IMR-90 (cell line): ENCODE measurements around the gene ELFN2. TPM values are rescaled to one million over a fixed set of nuclear protein-coding genes. Genes with fewer than 3 reads are reported as not detected.

Experiments
- ATAC-seq: fragments of 200-7000 bp; cut with Tn5 transposase; 2 replicates; pipeline ENCODE4 v1.9.1; 2020; ENCODE audit warnings: low read depth, mild to moderate bottlenecking, moderate library complexity
- BruUV-seq: library from RNA; stranded (reverse); fragments of 400-500 nt; replicated peaks from 2 replicates; lab custom pipeline; 2021; lab: Mats Ljungman, UMichigan
- CTCF ChIA-PET: fragments of 300-600 bp; formaldehyde crosslinking; extraction: SDS; loops from one replicate; lab custom pipeline; 2021; ENCODE audit warnings: antibody characterized with exemption; lab: Yijun Ruan, JAX
- POLR2A ChIA-PET: fragments of 300-600 bp; sonication (Branson Sonifier 250); formaldehyde crosslinking; loops from one replicate; lab custom pipeline; 2022; ENCODE audit warnings: antibody characterized with exemption; ENCODE audit not compliant: unreplicated experiment; lab: Charles Lee
- DNase-seq: peaks from one replicate; pipeline ENCODE4 v3.0.0; 2013
- H2AFZ ChIP-seq: replicated peaks from 2 replicates; pipeline ENCODE3; 2013; ENCODE audit warnings: low read length, mild to moderate bottlenecking; ENCODE audit not compliant: poor library complexity
- H2AK5ac ChIP-seq: 2 replicates; pipeline ENCODE4 v1.6.1; 2013; ENCODE audit warnings: low read depth, low read length, inconsistent platforms
- H2AK9ac ChIP-seq: replicated peaks from 2 replicates; pipeline ENCODE3; 2013; ENCODE audit warnings: mild to moderate bottlenecking, low read depth, low read length, moderate library complexity; ENCODE audit not compliant: poor library complexity
- H2BK120ac ChIP-seq: 2 replicates; pipeline ENCODE4 v1.6.1; 2013; ENCODE audit warnings: low read depth, low read length, inconsistent platforms
- H2BK15ac ChIP-seq: 3 replicates; pipeline ENCODE4 v1.6.1; 2013; ENCODE audit warnings: low read depth, low read length, inconsistent platforms
- H2BK20ac ChIP-seq: 2 replicates; pipeline ENCODE4 v1.6.1; 2013; ENCODE audit warnings: low read depth, mild to moderate bottlenecking, inconsistent platforms, low read length, moderate library complexity
- H2BK5ac ChIP-seq: 2 replicates; pipeline ENCODE4 v1.6.1; 2013; ENCODE audit warnings: mild to moderate bottlenecking, low read depth, low read length, inconsistent platforms; ENCODE audit not compliant: poor library complexity, severe bottlenecking
- H3K14ac ChIP-seq: replicated peaks from 2 replicates; pipeline ENCODE4 v1.6.1; 2013; ENCODE audit warnings: low read depth, low read length, inconsistent platforms
- H3K18ac ChIP-seq: 2 replicates; pipeline ENCODE4 v1.6.1; 2013; ENCODE audit warnings: low read depth, low read length, control low read depth
- H3K23ac ChIP-seq: 2 replicates; pipeline ENCODE4 v1.6.1; 2013; ENCODE audit warnings: low read depth, low read length, inconsistent platforms
- H3K27ac ChIP-seq: 2 replicates; pipeline ENCODE4 v1.5.1; 2013; ENCODE audit warnings: mild to moderate bottlenecking, control low read depth, low read length; ENCODE audit not compliant: insufficient read depth
- H3K27me3 ChIP-seq: 2 replicates; pipeline ENCODE4 v1.6.1; 2013; ENCODE audit warnings: low read length; ENCODE audit not compliant: control insufficient read depth, insufficient read depth
- H3K36me3 ChIP-seq: 2 replicates; pipeline ENCODE4 v1.6.1; 2013; ENCODE audit warnings: low read length, mixed read lengths; ENCODE audit not compliant: control insufficient read depth, insufficient read depth
- H3K4ac ChIP-seq: 2 replicates; pipeline ENCODE4 v1.6.1; 2013; ENCODE audit warnings: low read depth, low read length, inconsistent platforms
- H3K4me1 ChIP-seq: 2 replicates; pipeline ENCODE4 v1.6.1; 2013; ENCODE audit warnings: low read length, mixed read lengths; ENCODE audit not compliant: control insufficient read depth, insufficient read depth
- H3K4me2 ChIP-seq: 2 replicates; pipeline ENCODE4 v1.6.1; 2013; ENCODE audit warnings: low read depth, mild to moderate bottlenecking, control low read depth, low read length, moderate library complexity
- H3K4me3 ChIP-seq: 2 replicates; pipeline ENCODE4 v1.5.1; 2013; ENCODE audit warnings: low read depth, mild to moderate bottlenecking, control low read depth, low read length, moderate library complexity; ENCODE audit not compliant: insufficient read depth
- H3K56ac ChIP-seq: 2 replicates; pipeline ENCODE4 v1.6.1; 2013; ENCODE audit warnings: low read length, inconsistent platforms; ENCODE audit not compliant: insufficient read depth; ENCODE audit errors: extremely low read depth
- H3K79me1 ChIP-seq, 2 experiments: 2 replicates each; pipeline ENCODE4 v1.6.1; 2013; ENCODE audit warnings: low read length in 2 of 2, inconsistent platforms in 1 of 2, low read depth in 1 of 2
- H3K9ac ChIP-seq: 2 replicates; pipeline ENCODE4 v1.6.1; 2013; ENCODE audit warnings: low read depth, low read length, control low read depth
- H3K9me1 ChIP-seq: 2 replicates; pipeline ENCODE4 v1.6.1; 2013; ENCODE audit warnings: low read length, inconsistent platforms; ENCODE audit not compliant: insufficient read depth
- H3K9me3 ChIP-seq: 2 replicates; pipeline ENCODE4 v1.6.1; 2013; ENCODE audit warnings: low read length; ENCODE audit not compliant: control insufficient read depth, insufficient read depth
- H4K20me1 ChIP-seq: 2 replicates; pipeline ENCODE4 v1.6.1; 2013; ENCODE audit warnings: low read length, inconsistent platforms; ENCODE audit not compliant: insufficient read depth
- H4K5ac ChIP-seq: 2 replicates; pipeline ENCODE4 v1.6.1; 2013; ENCODE audit warnings: mild to moderate bottlenecking, low read depth, low read length, control low read depth
- H4K8ac ChIP-seq, 2 experiments: 2 replicates each; pipeline ENCODE4 v1.6.1; 2013; ENCODE audit warnings: low read depth in 2 of 2, low read length in 2 of 2, control low read depth in 1 of 2, inconsistent platforms in 1 of 2
- H4K91ac ChIP-seq: 2 replicates; pipeline ENCODE4 v1.6.1; 2013; ENCODE audit warnings: low read depth, low read length, inconsistent platforms; ENCODE audit not compliant: insufficient read depth
- BHLHE40 ChIP-seq: fragments of 150-350 bp; IDR thresholded peaks from 2 replicates; pipeline ENCODE4 v1.6.1; 2016; ENCODE audit warnings: mild to moderate bottlenecking, low read depth, low read length
- CEBPB ChIP-seq: IDR thresholded peaks from 2 replicates; pipeline ENCODE4 v1.6.1; 2012; ENCODE audit warnings: low read depth, low read length, improper control_type of control experiment
- CTCF ChIP-seq: conservative IDR thresholded peaks from 2 replicates; pipeline ENCODE4 v1.5.1; 2012; ENCODE audit warnings: mild to moderate bottlenecking, low read depth, low read length, improper control_type of control experiment
- FOS ChIP-seq: fragments of 150-350 bp; IDR thresholded peaks from 2 replicates; pipeline ENCODE4 v1.6.1; 2016; ENCODE audit warnings: low read depth, low read length
- MAFK ChIP-seq: IDR thresholded peaks from 2 replicates; pipeline ENCODE4 v1.6.1; 2012; ENCODE audit warnings: low read depth, low read length, improper control_type of control experiment
- MXI1 ChIP-seq: IDR thresholded peaks from 2 replicates; pipeline ENCODE4 v1.6.1; 2012; ENCODE audit warnings: low read depth, mild to moderate bottlenecking, low read length, moderate library complexity, borderline replicate concordance
- POLR2A ChIP-seq: IDR thresholded peaks from 2 replicates; pipeline ENCODE4 v1.6.1; 2012; ENCODE audit warnings: mild to moderate bottlenecking, low read depth, low read length
- RCOR1 ChIP-seq: IDR thresholded peaks from 2 replicates; pipeline ENCODE4 v1.6.1; 2012; ENCODE audit warnings: mild to moderate bottlenecking, low read length, improper control_type of control experiment; ENCODE audit not compliant: insufficient replicate concordance
- RFX5 ChIP-seq: IDR thresholded peaks from 2 replicates; pipeline ENCODE4 v1.8.0; 2012; ENCODE audit warnings: low read depth, mild to moderate bottlenecking, low read length, moderate library complexity
- SMC3 ChIP-seq: fragments of 150-350 bp; IDR thresholded peaks from 2 replicates; pipeline ENCODE4 v1.6.1; 2016; ENCODE audit warnings: low read depth, mild to moderate bottlenecking, antibody characterized with exemption, low read length, moderate library complexity
- USF2 ChIP-seq: fragments of 150-350 bp; IDR thresholded peaks from 2 replicates; pipeline ENCODE4 v1.6.1; 2017; ENCODE audit warnings: mild to moderate bottlenecking, antibody characterized with exemption, low read length, low read depth
- WGBS, 2 experiments: methylation state at CpG; one replicate each; pipeline versions ENCODE4 v1.1.5 to v1.1.7; 2013; ENCODE audit warnings: missing lambda C conversion rate in 2 of 2; ENCODE audit not compliant: insufficient read length in 1 of 2; ENCODE audit errors: extremely low coverage in 2 of 2; 5-methylcytosine and 5-hydroxymethylcytosine counted together
- dilution Hi-C: fragments of 300-500 bp; cut with HindIII; formaldehyde crosslinking; loops from one replicate; pipeline ENCODE4 v1.14.3; 2018; ENCODE audit warnings: low sequenced_read_pairs; ENCODE audit not compliant: unreplicated experiment
- in situ Hi-C: fragments of 300-500 bp; cut with MboI; formaldehyde crosslinking; loops from 3 replicates; pipeline ENCODE4 v1.14.3; 2019; ENCODE audit warnings: low sequenced_read_pairs, inconsistent platforms, mixed read lengths
- intact Hi-C: fragments of 100-400 bp; cut with micrococcal nuclease; formaldehyde crosslinking; loops from 2 replicates; pipeline ENCODE4 v1.10.0; 2022
- polyA plus RNA-seq, 3 experiments: library from polyadenylated mRNA; depleted of rRNA; stranded (reverse); fragments of >200 nt; gene quantifications; 2 replicates each; pipeline ENCODE4 v1.2.3, GENCODE V29; 2012; ENCODE audit warnings: low replicate concordance in 1 of 3
- total RNA-seq: library from RNA; depleted of rRNA; stranded (reverse); fragments of >200 nt; gene quantifications from 2 replicates; pipeline ENCODE4 v1.2.3, GENCODE V29; 2012

The ELFN2 gene
- total and polyA plus RNA-seq, 2 of the 4 experiments (the other 2 are of a cell fraction) = 0.72 to 5.0 TPM

- H3K23ac ChIP-seq = no peak overlapping the region
- H3K14ac ChIP-seq = no peak overlapping the region
- ChIA-PET POLR2A (no interaction called here), CTCF (interaction anchor here (0.6 to 1.4 kb wide), 5 partner anchors 11 to 391 kb away, joined by 3 to 5 read pairs (median 3); no protein-coding TSS in a partner anchor)
- H2BK20ac ChIP-seq = no peak overlapping the region
- no peak overlapping the region for H3K18ac ChIP-seq
- no peak overlapping the region for H3K4me2 ChIP-seq
- H4K5ac ChIP-seq = no peak overlapping the region
- H3K4me1 ChIP-seq = no peaks in the 10 kb centered on the region
- no peak overlapping the region for H4K8ac ChIP-seq
- H4K91ac ChIP-seq = no peak overlapping the region
- H3K9me3 ChIP-seq = no peaks in the 10 kb centered on the region
- H2BK120ac ChIP-seq = no peak overlapping the region
- no peak for TF ChIP-seq CTCF
- no peak for TF ChIP-seq POLR2A
- no peak for TF ChIP-seq CEBPB
- no peak for TF ChIP-seq FOS
- TF ChIP-seq RFX5 = no peak
- no peak for TF ChIP-seq BHLHE40
- no peak for TF ChIP-seq USF2
- no peak for TF ChIP-seq MXI1
- no peak for TF ChIP-seq MAFK
- no peak for TF ChIP-seq SMC3
- TF ChIP-seq RCOR1 = no peak
- H4K20me1 ChIP-seq = no peaks in the 10 kb centered on the region; the same call in 1 of the 2 replicates
- H3K9me1 ChIP-seq = no peaks in the 10 kb centered on the region
- H3K79me1 ChIP-seq = no peaks in the 10 kb centered on the region
- no peak for ATAC-seq
- H3K56ac ChIP-seq = no peak overlapping the region
- no peak overlapping the region for H2AFZ ChIP-seq
- H2AK9ac ChIP-seq = peak overlapping the region; percentile 78
- in situ Hi-C loops = no loop called here
- H2BK15ac ChIP-seq = no peak overlapping the region
- H3K36me3 ChIP-seq = no peaks in the 10 kb centered on the region
- 80% methylated on average over 1 of the region's 9 CpGs; no CpG with 5 or more reads in 1 of the 2 experiments for WGBS, 2 experiments
- no TSS peak for BruUV-seq
- H2BK5ac ChIP-seq = no peak overlapping the region
- intact Hi-C loops = loop anchor here (1.0 kb wide), 1 partner anchor 46 kb away; no protein-coding TSS in a partner anchor
- DNase-seq = no peak
- H2AK5ac ChIP-seq = no peak overlapping the region
- H3K27ac ChIP-seq = no peak overlapping the region
- peaks cover 75% of the 10 kb centered on the region for H3K27me3 ChIP-seq
- H3K4me3 ChIP-seq = no peak overlapping the region
- dilution Hi-C loops = no loop called here
- H3K4ac ChIP-seq = no peak overlapping the region
- no peak overlapping the region for H3K9ac ChIP-seq
Observed at GRCh38 chr22:37471727-37472417, 44.6 kb upstream of the ELFN2 start.
